Gastrocnemius medialis (tissue), 4 donors: ENCODE measurements around the gene NINJ2. TPM values are rescaled to one million over a fixed set of nuclear protein-coding genes. Genes with fewer than 3 reads are reported as not detected.

Source experiments
- ATAC-seq, 2 donors: fragments of 150-250 bp; one replicate each; pipeline ENCODE4 v1.9.1; 2016
- DNase-seq, 2 donors: peaks; one replicate each; pipeline ENCODE4 v3.0.0-alpha.2; 2019
- H3K27ac ChIP-seq, 4 donors: fragments of 200-600 bp; sonication (generic); 1 replicate in 1 of 4; 2 replicates in 3 of 4; pipeline ENCODE4 v1.5.1; 2016 to 2018; ENCODE audit warnings: mild to moderate bottlenecking in 2 of 4, moderate library complexity in 1 of 4
- H3K27me3 ChIP-seq, 3 donors: fragments of 200-600 bp; sonication (generic) in 2 of 3; 1 replicate in 1 of 3; 2 replicates in 2 of 3; pipeline versions ENCODE4 v1.5.1 to v1.6.0; 2016 to 2019; ENCODE audit warnings: mild to moderate bottlenecking in 1 of 3, moderate library complexity in 1 of 3
- H3K36me3 ChIP-seq, 2 donors: fragments of 200-600 bp; sonication (generic) in 1 of 2; one replicate each; pipeline ENCODE4 v1.5.1; 2017 to 2018
- H3K4me1 ChIP-seq, 2 donors: fragments of 200-600 bp; sonication (generic) in 1 of 2; one replicate each; pipeline ENCODE4 v1.5.1; 2016 to 2017; ENCODE audit warnings: mild to moderate bottlenecking in 2 of 2
- H3K4me3 ChIP-seq, 4 donors: fragments of 200-600 bp; sonication (generic) in 3 of 4; 1 replicate in 1 of 4; 2 replicates in 3 of 4; pipeline ENCODE4 v1.5.1; 2016 to 2019; ENCODE audit warnings: mild to moderate bottlenecking in 2 of 4
- H3K9me3 ChIP-seq, 3 donors: fragments of 200-600 bp; sonication (generic) in 2 of 3; 1 replicate in 1 of 3; 2 replicates in 2 of 3; pipeline ENCODE4 v1.5.1; 2016 to 2019
- CTCF ChIP-seq, 5 experiments: fragments of 450-650 bp in 3 of 5; fragments of 200-600 bp in 2 of 5; sonication (generic) in 2 of 5; IDR thresholded peaks in 4 of 5; conservative IDR thresholded peaks in 1 of 5; 1 replicate in 4 of 5; 2 replicates in 1 of 5; pipeline ENCODE4 v1.5.1; 2016 to 2019; ENCODE audit warnings: antibody characterized with exemption in 5 of 5, mild to moderate bottlenecking in 3 of 5, moderate library complexity in 3 of 5
- POLR2A ChIP-seq, 2 donors: fragments of 450-650 bp; IDR thresholded peaks; one replicate each; pipeline ENCODE4 v1.6.1; 2017; ENCODE audit warnings: antibody characterized with exemption in 2 of 2, mild to moderate bottlenecking in 2 of 2, moderate library complexity in 2 of 2
- in situ Hi-C, 4 donors: fragments of 200-750 bp; cut with MboI; loops; one replicate each; pipeline versions ENCODE4 v1.15.0 to v1.8.0; 2017; ENCODE audit warnings: low sequenced_read_pairs in 4 of 4
- intact Hi-C: fragments of 100-400 bp; cut with DNase I; formaldehyde crosslinking; loops from one replicate; pipeline ENCODE4 v1.15.1; 2023; ENCODE audit warnings: low total_unique reads
- total RNA-seq, 4 donors: library from RNA; depleted of rRNA; stranded (reverse); fragments of >200 nt; gene quantifications; one replicate each; pipeline versions ENCODE4 v1.1.0 to v1.2.3, GENCODE V29; 2016

The NINJ2 gene
- total RNA-seq, 4 donors from 2014 or later: 12.0 to 106 (median 78.5) TPM

- intact Hi-C loops (no loop called here), in situ Hi-C loops (loop anchor here (5.0 to 25.0 kb wide), 5 partner anchors 247 to 1047 kb away; partner anchors contain the start of gene FBXL14 (in 3 of the 4))
- Histone ChIP-seq H3K4me1 (peaks cover 3 to 4% of the 10 kb centered on the region in 2 donors), H3K9me3 (no peaks in the 10 kb centered on the region), H3K36me3 (no peaks in the 10 kb centered on the region), H3K27ac (no peak overlapping the region), H3K27me3 (no peaks in the 10 kb centered on the region), H3K4me3 (no peak overlapping the region)
- no peak for ATAC-seq
- TF ChIP-seq POLR2A (IDR thresholded peaks at IDR 0.05) (no peak), CTCF (IDR thresholded peaks at IDR 0.05 in 4 of 5, conservative IDR thresholded peaks at IDR 0.05 in 1 of 5) (no peak)
- no peak for DNase-seq
Measured at GRCh38 chr12:565589-566105, 97.6 kb downstream of the NINJ2 start.

GRCh38 chr12:565161-565560, 98.1 kb downstream of the NINJ2 start:
- intact Hi-C loops (no loop called here), in situ Hi-C loops (loop anchor here (5.0 to 25.0 kb wide), 5 partner anchors 247 to 1047 kb away; partner anchors contain the start of gene FBXL14 (in 3 of the 4))
- TF ChIP-seq POLR2A (IDR thresholded peaks at IDR 0.05) (no peak), CTCF (IDR thresholded peaks at IDR 0.05 in 4 of 5, conservative IDR thresholded peaks at IDR 0.05 in 1 of 5) (no peak)
- H3K27ac ChIP-seq: no peak overlapping the region
- no peaks in the 10 kb centered on the region for H3K27me3 ChIP-seq
- no peaks in the 10 kb centered on the region for H3K36me3 ChIP-seq
- no peaks in the 10 kb centered on the region for H3K9me3 ChIP-seq
- H3K4me3 ChIP-seq: no peak overlapping the region
- peaks cover 3% of the 10 kb centered on the region in 2 donors for H3K4me1 ChIP-seq
- ATAC-seq: no peak
- no peak for DNase-seq

- Histone ChIP-seq H3K27ac (no peak overlapping the region), H3K9me3 (no peaks in the 10 kb centered on the region), H3K36me3 (no peaks in the 10 kb centered on the region), H3K4me3 (no peak overlapping the region), H3K4me1 (no peaks in the 10 kb centered on the region), H3K27me3 (no peaks in the 10 kb centered on the region)
- DNase-seq (no peak), ATAC-seq (no peak)
- in situ Hi-C loops (loop anchor here (5.0 to 25.0 kb wide), 5 partner anchors 388 to 1048 kb away; partner anchors contain the start of gene FBXL14 (in 3 of the 4)), intact Hi-C loops (no loop called here)
- TF ChIP-seq POLR2A (IDR thresholded peaks at IDR 0.05) (no peak), CTCF (IDR thresholded peaks at IDR 0.05 in 4 of 5, conservative IDR thresholded peaks at IDR 0.05 in 1 of 5) (no peak)
Measured at GRCh38 chr12:563787-564298, 99.4 kb downstream of the NINJ2 start.

GRCh38 chr12:563250-563781, 99.9 kb downstream of the NINJ2 start:
- in situ Hi-C loops: loop anchor here (5.0 to 25.0 kb wide), 5 partner anchors 389 to 1049 kb away; partner anchors contain the start of gene FBXL14 (in 3 of the 4)
- no peaks in the 10 kb centered on the region for H3K4me1 ChIP-seq
- no peak overlapping the region for H3K27ac ChIP-seq
- no peak for DNase-seq
- H3K27me3 ChIP-seq: no peaks in the 10 kb centered on the region
- no peaks in the 10 kb centered on the region for H3K36me3 ChIP-seq
- ATAC-seq: no peak
- H3K4me3 ChIP-seq: no peak overlapping the region
- intact Hi-C loops: no loop called here
- no peaks in the 10 kb centered on the region for H3K9me3 ChIP-seq
- TF ChIP-seq CTCF (IDR thresholded peaks at IDR 0.05 in 4 of 5, conservative IDR thresholded peaks at IDR 0.05 in 1 of 5): no peak
- no peak for TF ChIP-seq POLR2A (IDR thresholded peaks at IDR 0.05)
